ENCODE measurements around the gene MYO18B. TPM values are rescaled to one million over a fixed set of nuclear protein-coding genes. Genes with fewer than 3 reads are reported as not detected.

The MYO18B gene
- total and polyA plus RNA-seq, 2 of the 8 experiments (the other 6 are each of a cell fraction or from before 2014, with no cell fraction given): 0.62 to 0.78 TPM

DNA sequence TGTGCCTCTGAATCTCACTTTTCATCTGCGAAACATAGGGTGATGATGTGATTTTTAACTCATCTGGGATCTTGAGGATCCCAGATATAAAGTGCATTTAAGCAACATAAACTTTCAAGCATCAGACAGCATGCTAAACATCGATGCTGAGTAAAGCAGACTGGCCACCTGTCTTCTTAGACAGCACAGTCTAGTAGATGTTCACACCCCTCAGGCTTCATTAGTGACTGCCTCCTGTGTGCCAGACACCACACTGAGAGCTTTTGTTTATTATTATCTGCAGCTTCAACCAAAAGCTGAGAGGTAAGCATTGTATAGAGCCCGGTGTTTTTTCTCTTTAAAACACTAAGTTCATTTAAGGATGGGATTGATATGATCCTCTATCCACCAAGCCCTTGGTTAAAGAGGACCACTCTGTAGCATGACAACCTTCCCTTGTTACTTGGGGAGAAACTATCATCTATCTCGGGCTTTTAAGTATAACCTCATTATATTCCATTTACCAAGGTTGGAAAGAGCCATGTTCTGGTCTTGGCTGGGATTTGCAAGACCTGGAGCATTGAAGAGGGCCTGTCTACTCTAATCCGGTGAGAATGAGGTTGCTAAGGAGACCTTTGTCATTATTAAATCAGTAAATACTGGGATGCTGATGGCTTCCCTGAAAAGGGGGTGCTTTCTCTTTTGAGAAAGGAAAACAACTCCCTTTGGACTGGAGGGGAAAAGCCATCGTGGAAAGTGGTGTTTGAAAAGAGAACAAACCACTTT, 313.0 kb downstream of the MYO18B start:
- no peaks in the 10 kb centered on the region for H3K79me1 ChIP-seq (ENCODE audit: low read depth, low read length)
- no peak overlapping the region for H3K4me3 ChIP-seq (ENCODE audit: extremely low read depth in 1 of 4, insufficient read depth in 2 of 4, low read depth in 3 of 4, low read length in 4 of 4)
- H4K91ac ChIP-seq (replicated peaks; ENCODE audit: insufficient read length, low read length): no peak overlapping the region
- no peaks in the 10 kb centered on the region for H4K20me1 ChIP-seq (replicated peaks in 1 of 2; ENCODE audit: control insufficient read depth in 1 of 2, insufficient read depth in 2 of 2, low read length in 2 of 2)
- H3K27me3 ChIP-seq (replicated peaks in 1 of 4; ENCODE audit: control insufficient read depth in 3 of 4, extremely low read depth in 1 of 4, insufficient read depth in 3 of 4, low read length in 3 of 4): no peaks in the 10 kb centered on the region; a peak in 2 of 7 replicates
- H3K27ac ChIP-seq (ENCODE audit: low read depth, low read length): no peak overlapping the region
- no peak for TF ChIP-seq EP300 (IDR thresholded peaks at IDR 0.05; ENCODE audit: borderline replicate concordance in 1 of 2, low read depth in 2 of 2, low read length in 2 of 2)
- TF ChIP-seq BACH1 (IDR thresholded peaks at IDR 0.05; ENCODE audit: low read length): no peak
- TF ChIP-seq, protein P1, sequence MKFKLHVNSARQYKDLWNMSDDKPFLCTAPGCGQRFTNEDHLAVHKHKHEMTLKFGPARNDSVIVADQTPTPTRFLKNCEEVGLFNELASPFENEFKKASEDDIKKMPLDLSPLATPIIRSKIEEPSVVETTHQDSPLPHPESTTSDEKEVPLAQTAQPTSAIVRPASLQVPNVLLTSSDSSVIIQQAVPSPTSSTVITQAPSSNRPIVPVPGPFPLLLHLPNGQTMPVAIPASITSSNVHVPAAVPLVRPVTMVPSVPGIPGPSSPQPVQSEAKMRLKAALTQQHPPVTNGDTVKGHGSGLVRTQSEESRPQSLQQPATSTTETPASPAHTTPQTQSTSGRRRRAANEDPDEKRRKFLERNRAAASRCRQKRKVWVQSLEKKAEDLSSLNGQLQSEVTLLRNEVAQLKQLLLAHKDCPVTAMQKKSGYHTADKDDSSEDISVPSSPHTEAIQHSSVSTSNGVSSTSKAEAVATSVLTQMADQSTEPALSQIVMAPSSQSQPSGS (IDR thresholded peaks at IDR 0.05; ENCODE audit: low read length): no peak
- no peak for TF ChIP-seq CTBP2 (IDR thresholded peaks at IDR 0.05; ENCODE audit: borderline replicate concordance, insufficient read depth, insufficient read length, low read length)
- TF ChIP-seq, protein P2, sequence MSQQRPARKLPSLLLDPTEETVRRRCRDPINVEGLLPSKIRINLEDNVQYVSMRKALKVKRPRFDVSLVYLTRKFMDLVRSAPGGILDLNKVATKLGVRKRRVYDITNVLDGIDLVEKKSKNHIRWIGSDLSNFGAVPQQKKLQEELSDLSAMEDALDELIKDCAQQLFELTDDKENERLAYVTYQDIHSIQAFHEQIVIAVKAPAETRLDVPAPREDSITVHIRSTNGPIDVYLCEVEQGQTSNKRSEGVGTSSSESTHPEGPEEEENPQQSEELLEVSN (IDR thresholded peaks at IDR 0.05): no peak
- no peak for TF ChIP-seq KDM4A (IDR thresholded peaks at IDR 0.05; ENCODE audit: low read depth, low read length, severe bottlenecking)
- TF ChIP-seq SP4 (IDR thresholded peaks at IDR 0.05; ENCODE audit: low read length): no peak
- no peak for TF ChIP-seq CREB1 (IDR thresholded peaks at IDR 0.05)
- TF ChIP-seq USF2 (IDR thresholded peaks at IDR 0.05; ENCODE audit: low read length): no peak
- H2BK12ac ChIP-seq (ENCODE audit: low read depth, low read length): no peak overlapping the region
- peaks cover 0 to 4% (median 0%) of the 10 kb centered on the region in 4 experiments; a peak in 2 of 7 replicates for H3K4me1 ChIP-seq (replicated peaks in 1 of 4; ENCODE audit: control insufficient read depth in 3 of 4, insufficient read depth in 4 of 4, low read length in 3 of 4)
- POLR2A ChIA-PET (ENCODE audit: partially characterized antibody): no interaction called here
- no peak overlapping the region for H4K5ac ChIP-seq (ENCODE audit: insufficient read length, low read depth, low read length)
- no peaks in the 10 kb centered on the region for H3K36me3 ChIP-seq (ENCODE audit: control insufficient read depth in 2 of 4, insufficient read depth in 4 of 4, low read length in 3 of 4)
- no peak for DNase-seq (ENCODE audit: low read depth in 1 of 2, low spot score in 2 of 2)
- H3K14ac ChIP-seq (ENCODE audit: insufficient read length): no peak overlapping the region
- no peak overlapping the region; a peak in 1 of 4 replicates for H3K4me2 ChIP-seq (ENCODE audit: insufficient read depth in 1 of 2, low read depth in 2 of 2, low read length in 2 of 2)
- no peak for FAIRE-seq
- no peak overlapping the region for H2BK5ac ChIP-seq (ENCODE audit: low read depth, low read length)
- H3K79me2 ChIP-seq (ENCODE audit: control insufficient read depth in 1 of 2, insufficient read depth in 2 of 2, low read length in 2 of 2): no peaks in the 10 kb centered on the region
- H2AK5ac ChIP-seq (ENCODE audit: low read depth, low read length): no peak overlapping the region
- H3K9ac ChIP-seq (replicated peaks in 1 of 4; ENCODE audit: extremely low read depth in 1 of 4, low read depth in 3 of 4, low read length in 3 of 4): no peak overlapping the region
- no peak overlapping the region for H2BK120ac ChIP-seq (replicated peaks; ENCODE audit: low read depth, low read length)
- H3K9me3 ChIP-seq (ENCODE audit: insufficient read depth in 2 of 2, low read depth in 1 of 2, low read length in 1 of 2): no peaks in the 10 kb centered on the region
- no peak overlapping the region for H4K8ac ChIP-seq (ENCODE audit: extremely low read depth, insufficient read depth, low read length)
- H2AFZ ChIP-seq (ENCODE audit: low read length): no peak overlapping the region
- H3K18ac ChIP-seq (ENCODE audit: extremely low read depth, low read length): no peak overlapping the region
- no peak overlapping the region for H2BK15ac ChIP-seq (ENCODE audit: low read length)
- WGBS, 2 experiments (ENCODE audit: extremely low coverage in 1 of 2, insufficient coverage in 1 of 2, insufficient read length in 1 of 2, insufficient replicate concordance in 2 of 2, low coverage in 1 of 2, low lambda C conversion rate in 2 of 2, missing lambda C conversion rate in 1 of 2): 82% methylated on average over 6 of the region's 6 CpGs; no CpG with 5 or more reads in 1 of the 2 experiments
- H3K4ac ChIP-seq (replicated peaks; ENCODE audit: insufficient read length, low read depth, low read length): no peak overlapping the region
- CTCF ChIA-PET (ENCODE audit: partially characterized antibody): interaction anchor here (1.0 to 1.6 kb wide), 3 partner anchors 116 to 159 kb away, joined by 3 to 4 read pairs (median 3); no protein-coding TSS in a partner anchor
- H3K23ac ChIP-seq (ENCODE audit: insufficient read length): no peak overlapping the region
- no peaks in the 10 kb centered on the region for H3K23me2 ChIP-seq (ENCODE audit: low read depth, low read length)
- H2BK20ac ChIP-seq (ENCODE audit: low read length): no peak overlapping the region
- no peak overlapping the region for H3K56ac ChIP-seq (replicated peaks; ENCODE audit: insufficient read length, low read depth, low read length)
